IMR-90 (cell line): Measurements from ENCODE around the gene CDK11A. TPM values are rescaled to one million over a fixed set of nuclear protein-coding genes. Genes with fewer than 3 reads are reported as not detected.
"Not testable (repeated sequence)": the region's sequence is repeated elsewhere in the genome, so short reads cannot be mapped to it uniquely, and the experiment has no call there.

Experiments used
- ATAC-seq: fragments of 200-7000 bp; cut with Tn5 transposase; 2 replicates; pipeline ENCODE4 v1.9.1; 2020; ENCODE audit warnings: low read depth, mild to moderate bottlenecking, moderate library complexity
- BruUV-seq: library from RNA; stranded (reverse); fragments of 400-500 nt; replicated peaks from 2 replicates; lab custom pipeline; 2021; lab: Mats Ljungman, UMichigan
- CTCF ChIA-PET: fragments of 300-600 bp; formaldehyde crosslinking; extraction: SDS; loops from one replicate; lab custom pipeline; 2021; ENCODE audit warnings: antibody characterized with exemption; lab: Yijun Ruan, JAX
- POLR2A ChIA-PET: fragments of 300-600 bp; sonication (Branson Sonifier 250); formaldehyde crosslinking; loops from one replicate; lab custom pipeline; 2022; ENCODE audit warnings: antibody characterized with exemption; ENCODE audit not compliant: unreplicated experiment; lab: Charles Lee
- DNase-seq: peaks from one replicate; pipeline ENCODE4 v3.0.0; 2013
- H2AFZ ChIP-seq: replicated peaks from 2 replicates; pipeline ENCODE3; 2013; ENCODE audit warnings: low read length, mild to moderate bottlenecking; ENCODE audit not compliant: poor library complexity
- H2AK5ac ChIP-seq: 2 replicates; pipeline ENCODE4 v1.6.1; 2013; ENCODE audit warnings: low read depth, low read length, inconsistent platforms
- H2AK9ac ChIP-seq: replicated peaks from 2 replicates; pipeline ENCODE3; 2013; ENCODE audit warnings: mild to moderate bottlenecking, low read depth, low read length, moderate library complexity; ENCODE audit not compliant: poor library complexity
- H2BK120ac ChIP-seq: 2 replicates; pipeline ENCODE4 v1.6.1; 2013; ENCODE audit warnings: low read depth, low read length, inconsistent platforms
- H2BK15ac ChIP-seq: 3 replicates; pipeline ENCODE4 v1.6.1; 2013; ENCODE audit warnings: low read depth, low read length, inconsistent platforms
- H2BK20ac ChIP-seq: 2 replicates; pipeline ENCODE4 v1.6.1; 2013; ENCODE audit warnings: low read depth, mild to moderate bottlenecking, inconsistent platforms, low read length, moderate library complexity
- H2BK5ac ChIP-seq: 2 replicates; pipeline ENCODE4 v1.6.1; 2013; ENCODE audit warnings: mild to moderate bottlenecking, low read depth, low read length, inconsistent platforms; ENCODE audit not compliant: poor library complexity, severe bottlenecking
- H3K14ac ChIP-seq: replicated peaks from 2 replicates; pipeline ENCODE4 v1.6.1; 2013; ENCODE audit warnings: low read depth, low read length, inconsistent platforms
- H3K18ac ChIP-seq: 2 replicates; pipeline ENCODE4 v1.6.1; 2013; ENCODE audit warnings: low read depth, low read length, control low read depth
- H3K23ac ChIP-seq: 2 replicates; pipeline ENCODE4 v1.6.1; 2013; ENCODE audit warnings: low read depth, low read length, inconsistent platforms
- H3K27ac ChIP-seq: 2 replicates; pipeline ENCODE4 v1.5.1; 2013; ENCODE audit warnings: mild to moderate bottlenecking, control low read depth, low read length; ENCODE audit not compliant: insufficient read depth
- H3K27me3 ChIP-seq: 2 replicates; pipeline ENCODE4 v1.6.1; 2013; ENCODE audit warnings: low read length; ENCODE audit not compliant: control insufficient read depth, insufficient read depth
- H3K36me3 ChIP-seq: 2 replicates; pipeline ENCODE4 v1.6.1; 2013; ENCODE audit warnings: low read length, mixed read lengths; ENCODE audit not compliant: control insufficient read depth, insufficient read depth
- H3K4ac ChIP-seq: 2 replicates; pipeline ENCODE4 v1.6.1; 2013; ENCODE audit warnings: low read depth, low read length, inconsistent platforms
- H3K4me1 ChIP-seq: 2 replicates; pipeline ENCODE4 v1.6.1; 2013; ENCODE audit warnings: low read length, mixed read lengths; ENCODE audit not compliant: control insufficient read depth, insufficient read depth
- H3K4me2 ChIP-seq: 2 replicates; pipeline ENCODE4 v1.6.1; 2013; ENCODE audit warnings: low read depth, mild to moderate bottlenecking, control low read depth, low read length, moderate library complexity
- H3K4me3 ChIP-seq: 2 replicates; pipeline ENCODE4 v1.5.1; 2013; ENCODE audit warnings: low read depth, mild to moderate bottlenecking, control low read depth, low read length, moderate library complexity; ENCODE audit not compliant: insufficient read depth
- H3K56ac ChIP-seq: 2 replicates; pipeline ENCODE4 v1.6.1; 2013; ENCODE audit warnings: low read length, inconsistent platforms; ENCODE audit not compliant: insufficient read depth; ENCODE audit errors: extremely low read depth
- H3K79me1 ChIP-seq, 2 experiments: 2 replicates each; pipeline ENCODE4 v1.6.1; 2013; ENCODE audit warnings: low read length in 2 of 2, inconsistent platforms in 1 of 2, low read depth in 1 of 2
- H3K9ac ChIP-seq: 2 replicates; pipeline ENCODE4 v1.6.1; 2013; ENCODE audit warnings: low read depth, low read length, control low read depth
- H3K9me1 ChIP-seq: 2 replicates; pipeline ENCODE4 v1.6.1; 2013; ENCODE audit warnings: low read length, inconsistent platforms; ENCODE audit not compliant: insufficient read depth
- H3K9me3 ChIP-seq: 2 replicates; pipeline ENCODE4 v1.6.1; 2013; ENCODE audit warnings: low read length; ENCODE audit not compliant: control insufficient read depth, insufficient read depth
- H4K20me1 ChIP-seq: 2 replicates; pipeline ENCODE4 v1.6.1; 2013; ENCODE audit warnings: low read length, inconsistent platforms; ENCODE audit not compliant: insufficient read depth
- H4K5ac ChIP-seq: 2 replicates; pipeline ENCODE4 v1.6.1; 2013; ENCODE audit warnings: mild to moderate bottlenecking, low read depth, low read length, control low read depth
- H4K8ac ChIP-seq, 2 experiments: 2 replicates each; pipeline ENCODE4 v1.6.1; 2013; ENCODE audit warnings: low read depth in 2 of 2, low read length in 2 of 2, control low read depth in 1 of 2, inconsistent platforms in 1 of 2
- H4K91ac ChIP-seq: 2 replicates; pipeline ENCODE4 v1.6.1; 2013; ENCODE audit warnings: low read depth, low read length, inconsistent platforms; ENCODE audit not compliant: insufficient read depth
- WGBS, 2 experiments: methylation state at CpG; one replicate each; pipeline versions ENCODE4 v1.1.5 to v1.1.7; 2013; ENCODE audit warnings: missing lambda C conversion rate in 2 of 2; ENCODE audit not compliant: insufficient read length in 1 of 2; ENCODE audit errors: extremely low coverage in 2 of 2; 5-methylcytosine and 5-hydroxymethylcytosine counted together
- dilution Hi-C: fragments of 300-500 bp; cut with HindIII; formaldehyde crosslinking; loops from one replicate; pipeline ENCODE4 v1.14.3; 2018; ENCODE audit warnings: low sequenced_read_pairs; ENCODE audit not compliant: unreplicated experiment
- in situ Hi-C: fragments of 300-500 bp; cut with MboI; formaldehyde crosslinking; loops from 3 replicates; pipeline ENCODE4 v1.14.3; 2019; ENCODE audit warnings: low sequenced_read_pairs, inconsistent platforms, mixed read lengths
- intact Hi-C: fragments of 100-400 bp; cut with micrococcal nuclease; formaldehyde crosslinking; loops from 2 replicates; pipeline ENCODE4 v1.10.0; 2022
- polyA plus RNA-seq, 3 experiments: library from polyadenylated mRNA; depleted of rRNA; stranded (reverse); fragments of >200 nt; gene quantifications; 2 replicates each; pipeline ENCODE4 v1.2.3, GENCODE V29; 2012; ENCODE audit warnings: low replicate concordance in 1 of 3
- total RNA-seq: library from RNA; depleted of rRNA; stranded (reverse); fragments of >200 nt; gene quantifications from 2 replicates; pipeline ENCODE4 v1.2.3, GENCODE V29; 2012

CDK11A gene
- total and polyA plus RNA-seq, 2 of the 4 experiments (the other 2 are of a cell fraction), result 1.8 to 20.0 TPM

DNA sequence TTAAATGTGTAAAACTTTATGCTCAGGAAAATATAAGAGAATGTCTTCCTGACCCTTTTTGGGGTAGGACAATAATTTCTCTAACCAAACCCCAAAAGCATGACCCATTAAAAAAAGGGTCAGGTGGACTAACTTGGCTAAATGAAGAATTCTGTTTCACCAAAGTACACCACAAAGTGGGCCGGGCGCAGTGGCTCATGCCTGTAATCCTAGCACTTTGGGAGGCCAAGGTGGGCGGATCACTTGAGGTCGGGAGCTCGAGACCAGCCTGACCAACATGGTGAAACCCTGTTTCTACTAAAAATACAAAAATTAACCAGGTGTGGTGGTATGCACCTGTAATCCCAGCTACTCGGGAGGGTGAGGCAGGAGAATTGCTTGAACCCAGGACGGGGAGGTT lies 34.6 kb downstream of the CDK11A start:
- H2AFZ ChIP-seq, H3K18ac ChIP-seq, H4K91ac ChIP-seq, H3K4me2 ChIP-seq, H2BK120ac ChIP-seq, H2AK9ac ChIP-seq, H3K9me3 ChIP-seq, dilution Hi-C loops, POLR2A ChIA-PET, H3K27me3 ChIP-seq, BruUV-seq, H3K4me3 ChIP-seq, ATAC-seq, H3K27ac ChIP-seq, H3K9ac ChIP-seq, H2BK5ac ChIP-seq, intact Hi-C loops, H3K23ac ChIP-seq, H2AK5ac ChIP-seq, H4K8ac ChIP-seq, H3K4me1 ChIP-seq, H2BK15ac ChIP-seq, H4K5ac ChIP-seq, H3K4ac ChIP-seq, H3K56ac ChIP-seq, H2BK20ac ChIP-seq, H3K14ac ChIP-seq, CTCF ChIA-PET, DNase-seq, H3K36me3 ChIP-seq: not testable (repeated sequence)
- no CpG with 5 or more reads among the region's 7 CpGs for WGBS, 2 experiments
- in situ Hi-C loops, result loop anchor here (5.0 kb wide), 1 partner anchor 53 kb away; no protein-coding TSS in a partner anchor
- Histone ChIP-seq H3K9me1 (peaks cover 13% of the 10 kb centered on the region), H3K79me1 (peaks cover 11 to 27% of the 10 kb centered on the region in 2 experiments), H4K20me1 (peaks cover 16% of the 10 kb centered on the region)
